Measurements from ENCODE around the gene CACNA2D3.

CACNA2D3 gene

DNA sequence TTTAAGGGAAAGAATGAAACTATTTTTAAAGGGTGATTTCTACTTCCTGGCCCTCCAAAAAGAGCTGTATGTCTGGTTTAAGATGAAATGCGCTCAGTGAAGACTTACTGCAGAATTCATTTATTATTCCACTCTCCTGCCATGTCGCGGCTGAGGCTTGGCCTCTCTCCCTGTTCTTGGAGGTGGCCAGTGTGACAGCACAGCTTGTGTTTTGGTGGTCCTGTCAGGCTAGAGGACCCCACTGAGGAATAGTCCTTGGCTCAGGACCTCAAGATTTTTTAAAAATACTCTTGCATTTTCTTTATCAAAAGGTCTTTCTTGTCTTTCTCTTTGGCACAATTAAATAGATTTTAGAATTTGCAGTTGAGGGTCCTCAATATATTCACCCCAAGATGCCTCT lies 421.1 kb downstream of the CACNA2D3 start:
- no peak for DNase-seq

DNA sequence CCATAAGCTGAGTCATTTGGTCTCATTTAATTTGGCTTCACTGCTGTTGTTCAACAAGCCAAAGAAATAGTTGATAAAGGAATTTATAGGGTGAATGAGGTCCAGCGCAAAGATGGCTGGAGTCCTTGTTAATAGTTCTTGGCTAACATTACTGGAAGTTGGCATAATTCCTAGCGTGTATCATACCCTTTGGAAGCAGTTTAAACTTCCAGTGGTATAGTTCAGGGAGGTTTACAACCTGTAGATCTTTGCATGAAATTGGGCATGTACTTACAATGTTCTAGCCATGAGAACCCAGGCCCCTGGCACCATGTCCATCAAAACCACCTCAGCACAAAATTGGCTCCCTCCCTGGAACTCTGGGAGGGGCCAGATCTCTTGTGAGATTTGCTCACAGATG lies 424.7 kb downstream of the CACNA2D3 start:
- no peak for DNase-seq

DNA sequence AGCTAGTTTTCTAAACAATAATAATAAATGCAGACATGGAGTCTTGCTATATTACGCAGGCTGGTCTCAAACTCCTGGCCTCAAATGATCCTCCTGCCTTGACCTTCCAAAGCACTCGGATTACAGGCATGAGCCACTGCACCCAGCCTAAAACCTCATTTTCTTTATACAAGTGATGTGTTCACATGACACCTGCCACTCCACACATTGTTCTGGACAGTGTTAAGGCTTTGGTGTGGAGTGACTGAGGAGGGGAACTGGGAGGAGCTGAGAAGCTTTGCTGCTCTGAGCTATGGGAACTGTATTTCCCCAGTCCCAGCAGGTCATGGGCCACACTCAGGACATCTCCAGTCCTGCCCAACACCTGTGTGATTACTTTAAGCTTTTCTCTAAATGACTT lies 425.5 kb downstream of the CACNA2D3 start:
- no peak for DNase-seq

DNA sequence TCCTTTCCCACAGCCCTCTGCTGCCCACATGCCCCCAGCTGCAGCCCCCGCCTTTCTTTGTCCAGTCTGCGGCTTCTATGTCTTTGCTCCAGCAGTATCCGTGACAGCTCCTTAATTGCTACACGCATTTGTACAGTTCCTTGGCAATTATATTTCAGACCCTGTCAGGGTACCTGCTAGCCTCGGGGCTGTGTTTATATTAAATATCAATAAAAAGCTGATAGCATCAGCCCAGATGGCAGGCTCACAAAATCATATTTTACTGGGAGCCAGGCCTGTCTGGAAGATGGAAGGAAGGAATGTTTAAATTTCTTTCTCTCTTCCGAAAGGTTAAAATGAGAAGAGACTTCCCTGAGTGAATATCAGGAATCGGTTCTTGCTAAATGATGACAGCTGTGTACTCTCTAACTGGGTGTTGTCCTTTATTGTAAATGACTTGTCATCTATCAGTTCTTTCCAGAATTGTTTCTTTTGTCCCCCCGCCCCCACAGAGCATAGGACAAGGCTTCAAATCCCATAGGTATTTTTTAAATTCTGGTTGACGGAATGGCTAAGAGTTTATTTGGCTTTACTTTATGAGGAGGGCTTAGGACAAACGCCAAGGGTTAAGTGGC lies 427.4 kb downstream of the CACNA2D3 start:
- DNase-seq, result no peak

DNA sequence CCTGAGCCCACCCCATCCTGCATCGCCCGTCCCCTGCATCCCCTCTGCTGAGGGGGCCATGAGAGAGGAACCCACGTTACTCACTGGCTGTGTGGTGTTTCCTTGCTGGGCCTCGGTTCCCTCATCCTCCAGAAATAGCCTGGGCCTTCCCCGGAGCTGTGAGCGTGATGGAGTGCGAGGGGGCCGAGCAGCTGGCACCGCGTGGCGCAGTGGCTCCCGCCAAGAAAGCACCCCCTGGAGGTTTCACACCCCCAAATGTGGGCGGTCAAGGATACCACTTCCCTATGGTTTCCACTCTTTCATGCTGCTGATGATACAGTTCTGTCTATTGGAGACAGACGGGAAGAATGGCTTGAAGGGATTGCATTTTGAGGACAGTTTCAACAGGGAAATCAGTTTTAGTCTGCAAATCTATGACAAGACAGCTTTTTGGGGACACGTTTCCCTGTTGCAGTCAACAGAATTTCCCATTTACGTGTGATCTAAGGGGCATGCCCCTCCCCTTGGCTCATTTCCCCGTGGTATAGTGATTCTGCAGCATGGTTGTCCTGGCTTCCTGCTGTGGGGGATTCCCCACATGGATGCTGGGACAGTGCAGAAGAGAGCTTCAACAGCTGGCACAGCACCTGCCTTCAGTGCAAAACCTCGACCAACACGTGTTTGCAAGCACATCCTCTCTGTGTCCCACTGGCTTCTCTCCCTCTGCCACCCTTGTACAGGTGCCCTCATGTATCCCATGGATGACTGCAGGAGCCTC lies 428.0 kb downstream of the CACNA2D3 start:
- no peak for DNase-seq

DNA sequence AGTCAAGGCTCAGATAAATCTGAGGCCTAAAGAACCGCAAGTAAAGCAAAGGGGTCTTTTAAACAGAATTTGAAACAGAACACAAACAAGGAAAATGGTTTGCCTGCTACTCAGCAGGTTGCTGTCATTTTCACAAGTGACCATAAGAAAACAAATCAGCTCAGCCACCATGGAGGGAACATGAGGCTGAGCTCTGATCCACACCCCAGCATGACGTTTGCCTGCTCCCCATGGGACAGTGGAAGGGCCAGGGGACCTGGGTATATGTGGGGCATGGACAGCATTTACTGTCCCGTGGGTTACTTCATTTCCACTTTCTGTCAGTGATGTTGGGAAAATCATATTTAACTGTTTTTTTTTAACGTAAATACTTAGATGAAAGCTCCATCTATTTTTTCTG lies 434.3 kb downstream of the CACNA2D3 start:
- DNase-seq, result no peak

DNA sequence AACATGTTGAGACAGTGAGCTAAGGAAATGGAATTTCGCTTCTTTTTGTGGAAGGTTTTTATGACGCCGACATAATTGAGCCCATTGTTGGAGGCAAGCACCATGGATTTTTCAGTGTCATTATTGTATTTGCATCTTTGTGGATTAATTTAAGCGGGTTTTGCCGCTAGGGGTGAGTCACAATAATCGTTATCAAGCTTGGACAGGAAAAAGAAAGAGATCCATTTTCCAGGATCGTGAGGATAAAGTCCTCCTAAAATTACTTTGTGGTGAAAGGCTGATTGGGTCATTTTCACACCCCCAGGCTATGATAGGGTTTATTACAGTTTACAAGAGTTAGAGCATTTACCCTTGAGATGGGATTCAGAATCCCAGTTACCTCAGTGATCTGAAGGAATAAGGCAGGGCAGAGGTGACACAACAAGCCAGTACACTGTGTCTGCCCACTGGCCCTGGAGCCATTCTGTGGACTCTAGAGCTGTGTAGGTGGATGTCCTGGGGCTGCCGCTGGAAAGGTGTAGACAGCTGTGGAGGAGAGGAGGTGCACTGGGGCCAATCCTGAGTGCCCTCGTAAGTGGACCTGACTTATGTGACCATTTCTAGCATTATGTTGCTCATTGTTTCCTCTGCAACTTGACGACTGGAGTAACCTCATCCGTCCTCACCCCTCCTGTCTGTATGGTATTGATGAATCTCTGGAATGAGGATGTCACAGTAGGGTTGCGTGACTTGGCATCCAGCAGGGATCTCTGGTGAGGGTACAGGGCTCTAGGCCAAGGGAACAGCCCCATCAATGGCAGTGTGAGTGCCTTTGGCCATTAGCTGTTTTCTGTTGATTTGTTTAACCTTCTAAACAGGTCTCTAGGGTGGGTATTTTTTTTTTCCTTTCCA lies 435.4 kb downstream of the CACNA2D3 start:
- DNase-seq, result no peak

DNA sequence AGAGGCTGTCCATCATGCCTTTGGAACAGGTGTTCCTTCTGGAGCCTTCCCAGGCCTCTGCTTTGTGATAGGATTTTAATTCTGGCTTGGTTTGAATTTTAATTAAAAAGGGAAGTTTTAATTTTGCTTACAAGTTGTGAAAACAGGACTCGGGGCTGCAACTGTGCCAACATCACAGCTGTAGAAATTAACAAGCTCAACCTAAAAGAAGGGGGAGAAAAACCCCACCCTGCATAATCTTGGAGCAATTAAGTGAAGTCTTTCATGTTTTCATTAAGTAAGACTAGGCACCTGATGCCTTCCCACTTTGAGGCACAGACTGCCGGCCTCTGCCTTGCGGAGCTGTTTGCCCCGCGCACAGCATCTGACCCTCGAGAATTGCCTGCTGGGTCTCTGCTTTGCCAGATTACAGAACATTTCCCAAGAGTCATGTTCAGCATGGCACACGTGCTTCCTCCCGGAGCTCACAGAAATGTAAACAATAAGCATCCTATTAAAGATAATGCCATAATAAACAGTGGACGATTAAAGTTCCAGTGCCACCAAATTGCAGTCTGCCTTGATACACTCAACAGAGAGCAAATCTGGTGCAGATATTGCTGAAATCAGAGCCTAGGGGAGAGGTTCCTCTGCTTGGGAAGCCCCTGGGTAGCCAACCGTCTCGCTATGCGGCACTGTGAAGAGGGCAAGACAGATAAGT lies 441.3 kb downstream of the CACNA2D3 start:
- no peak for DNase-seq

DNA sequence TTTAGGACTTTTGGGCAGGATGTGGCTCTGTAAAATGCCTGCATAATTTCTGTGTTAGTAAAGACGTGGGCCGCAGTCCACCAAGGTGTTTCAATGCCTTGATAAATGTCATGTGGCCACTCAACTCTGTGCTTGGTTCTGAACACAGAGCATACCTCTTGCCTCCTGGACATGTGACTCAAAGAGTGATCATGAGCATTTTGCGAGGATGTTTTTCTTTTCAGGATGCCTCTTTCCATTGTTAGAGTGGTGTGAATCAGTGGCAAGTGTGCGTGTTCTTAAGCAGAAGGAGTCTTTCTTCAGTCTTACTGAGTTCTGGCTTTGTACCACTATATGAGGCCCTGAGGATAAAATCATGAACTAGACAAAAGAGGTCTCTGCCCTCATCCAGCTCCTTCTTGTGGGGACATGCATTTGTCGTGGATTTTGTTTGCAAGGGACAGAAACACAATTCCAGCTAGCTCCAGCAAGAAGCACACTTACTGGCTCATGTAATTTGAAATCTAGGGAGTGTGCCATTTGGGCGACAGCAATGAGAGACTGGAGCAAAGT lies 442.1 kb downstream of the CACNA2D3 start:
- no peak for DNase-seq

DNA sequence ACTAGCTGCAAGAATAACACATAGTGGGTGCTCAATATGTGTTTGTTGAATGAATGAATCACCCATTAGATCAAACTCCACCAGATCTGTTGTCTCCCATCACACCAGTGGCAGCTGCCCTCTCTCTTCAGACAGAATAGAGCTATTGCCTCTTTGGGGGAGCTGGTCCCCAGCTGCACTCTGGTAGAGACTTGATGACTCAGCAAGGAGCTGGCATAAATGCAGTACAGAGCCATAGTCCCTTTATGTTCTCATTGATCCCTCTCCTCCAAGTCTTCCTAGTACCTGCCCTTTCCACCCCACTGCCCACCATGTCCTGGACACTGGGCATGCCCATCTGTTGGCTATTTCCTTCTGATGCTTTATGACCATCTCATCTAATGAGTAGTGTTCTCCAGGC lies 443.6 kb downstream of the CACNA2D3 start:
- DNase-seq, result no peak

DNA sequence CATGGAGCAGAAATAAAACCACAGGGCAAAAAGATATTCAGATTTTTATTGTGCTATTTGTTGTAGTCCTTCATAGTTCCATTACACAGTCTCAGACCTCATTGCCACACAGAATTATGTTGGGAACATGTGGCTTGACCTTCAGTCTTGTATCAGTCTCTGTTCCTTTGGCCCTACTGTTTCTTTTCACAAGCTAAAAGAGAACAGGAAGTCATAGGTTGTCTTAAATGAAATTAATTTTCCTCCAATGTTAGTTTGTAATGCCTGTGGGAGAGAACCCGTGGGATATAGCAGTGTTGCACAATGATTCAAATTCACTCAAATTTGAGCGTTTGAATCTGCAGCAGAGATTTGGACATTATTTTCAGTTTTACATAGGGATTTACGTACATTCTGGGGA lies 445.6 kb downstream of the CACNA2D3 start:
- no peak for DNase-seq

DNA sequence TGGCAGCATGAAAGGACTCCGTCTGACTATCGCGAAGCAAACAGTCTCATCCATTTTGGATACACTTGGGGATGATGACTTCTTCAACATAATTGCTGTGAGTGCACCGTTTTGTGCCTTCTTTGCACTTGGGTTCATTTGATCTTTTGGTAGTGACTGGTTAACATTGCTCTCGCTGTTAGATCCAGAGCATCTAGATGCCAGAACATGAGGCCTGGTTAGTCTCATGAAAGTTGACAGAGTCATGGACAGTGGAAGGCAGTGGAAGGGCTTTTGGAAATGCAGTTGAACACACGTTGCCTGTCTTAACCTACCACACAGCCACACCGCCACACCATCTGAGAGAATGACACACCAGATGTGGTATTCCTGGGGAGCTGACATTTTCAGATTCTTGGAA lies 447.7 kb downstream of the CACNA2D3 start:
- no peak for DNase-seq

DNA sequence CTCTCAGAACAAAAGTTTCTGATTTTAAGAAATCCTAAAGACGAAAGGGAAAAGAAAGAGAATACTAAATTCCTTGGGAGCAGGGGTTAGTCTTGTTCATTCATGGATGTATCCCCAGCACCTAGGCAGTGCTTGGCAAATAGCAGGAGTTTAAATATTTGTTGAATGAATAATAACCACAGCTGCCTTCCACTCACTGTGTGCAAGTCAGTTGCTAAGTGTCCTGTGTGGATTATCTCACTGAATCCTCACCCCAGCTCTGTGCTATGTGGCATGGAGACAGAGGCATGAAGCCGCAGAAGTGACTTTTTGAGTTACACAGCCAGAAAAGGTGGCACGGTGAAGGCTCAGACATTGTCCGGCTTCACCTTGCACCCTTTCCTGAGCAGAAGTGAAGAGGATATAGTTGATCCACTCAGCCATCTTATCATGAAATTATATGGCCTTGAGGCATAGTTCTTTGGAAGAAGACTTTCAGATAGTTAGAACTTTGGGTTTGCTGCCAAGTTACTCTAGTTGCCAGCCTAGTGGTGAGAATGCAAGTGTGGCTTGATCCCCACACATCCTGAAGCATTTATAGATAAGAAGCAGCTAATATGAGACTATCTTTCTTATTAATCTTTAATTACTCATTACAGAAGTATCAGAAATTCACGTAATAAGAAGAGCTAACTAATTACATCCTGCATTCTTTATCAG lies 450.0 kb downstream of the CACNA2D3 start:
- DNase-seq, result no peak

DNA sequence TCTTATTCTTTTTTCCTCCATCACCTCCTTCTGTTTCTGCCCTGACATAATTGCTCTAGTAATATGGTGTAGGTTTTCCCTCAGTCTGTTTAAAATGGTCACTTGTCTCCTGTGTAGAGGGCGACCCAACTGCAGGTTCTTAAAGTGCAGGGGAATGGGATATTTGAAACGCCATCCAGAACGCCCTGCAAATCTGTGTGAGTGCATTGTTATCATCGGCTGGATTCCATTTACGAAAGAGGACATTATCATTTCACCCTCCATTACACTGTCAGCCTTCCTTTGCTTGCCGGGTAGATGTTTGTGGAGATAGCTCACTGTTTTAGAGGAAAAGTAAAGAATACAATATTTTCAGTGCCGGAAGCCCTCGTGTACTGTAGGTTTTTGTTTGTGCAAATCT lies 451.5 kb downstream of the CACNA2D3 start:
- no peak for DNase-seq

DNA sequence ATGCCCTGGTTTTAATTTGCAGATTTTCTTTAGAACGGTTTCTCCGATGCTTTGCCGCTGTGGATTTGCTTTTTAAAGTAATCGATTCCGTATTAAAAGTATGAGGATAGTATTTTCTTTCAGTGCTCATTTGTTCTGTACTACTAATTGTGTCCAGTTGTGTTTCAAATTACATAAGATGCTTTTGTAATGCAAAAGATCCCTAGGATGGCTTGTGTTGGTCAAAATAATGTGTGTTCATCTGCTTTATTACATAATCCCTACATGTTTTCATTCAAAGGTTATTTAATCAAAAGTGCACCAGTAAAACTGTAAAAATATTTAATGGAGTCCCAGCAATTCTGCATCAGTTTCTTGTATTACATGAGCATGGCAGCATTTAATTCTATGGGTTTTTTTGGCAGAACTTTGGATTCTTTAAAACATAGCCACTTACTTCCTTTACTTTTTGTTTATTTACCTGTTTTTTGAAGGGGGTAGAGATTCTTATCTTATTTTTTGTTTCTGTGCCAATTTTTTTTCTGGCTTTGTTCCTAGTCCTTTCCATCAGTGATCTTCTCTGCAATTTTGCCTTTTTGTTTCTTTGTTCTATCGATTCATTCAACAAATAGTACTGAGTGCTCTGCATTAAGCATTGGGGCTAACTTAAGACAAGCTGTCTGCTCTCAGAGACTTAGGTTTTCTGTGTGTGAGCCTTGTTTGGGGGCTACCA lies 452.7 kb downstream of the CACNA2D3 start:
- DNase-seq, result no peak

DNA sequence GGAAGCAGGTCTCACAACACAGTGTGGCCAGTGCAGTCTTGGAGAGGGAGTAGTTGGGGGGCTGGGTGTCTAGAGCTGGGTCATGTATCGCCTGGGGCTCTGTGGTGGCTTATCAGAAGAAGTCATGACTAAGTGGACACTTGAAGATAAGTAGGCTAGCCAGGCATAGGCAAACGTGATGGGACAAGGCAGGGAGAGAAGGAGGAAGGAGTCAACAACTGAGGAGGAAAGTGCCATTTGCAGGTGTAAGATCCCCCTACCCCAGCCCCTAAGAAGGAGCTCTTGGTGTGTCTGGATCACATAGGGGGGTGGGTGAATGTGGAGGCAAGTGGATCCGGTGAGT lies 453.2 kb downstream of the CACNA2D3 start:
- DNase-seq, result no peak

DNA sequence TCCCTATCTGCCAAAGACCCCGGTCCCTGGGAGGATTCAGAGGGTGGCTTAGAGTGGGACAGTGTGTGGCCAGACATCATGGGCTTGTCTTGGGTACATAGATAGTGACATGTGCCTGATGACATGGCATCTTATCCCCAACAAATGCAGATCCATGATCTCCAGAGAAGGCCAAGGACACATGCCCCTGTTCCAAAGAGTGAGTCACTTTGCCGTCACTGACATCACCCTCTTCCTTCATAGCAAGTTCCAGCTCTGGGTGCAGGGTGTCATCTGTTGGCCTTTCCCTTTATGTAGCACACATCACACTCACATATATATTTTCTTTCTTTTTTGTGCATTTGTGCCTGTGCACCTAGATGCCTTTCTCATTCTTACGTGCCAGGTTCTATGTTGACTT lies 455.0 kb downstream of the CACNA2D3 start:
- DNase-seq, result no peak

DNA sequence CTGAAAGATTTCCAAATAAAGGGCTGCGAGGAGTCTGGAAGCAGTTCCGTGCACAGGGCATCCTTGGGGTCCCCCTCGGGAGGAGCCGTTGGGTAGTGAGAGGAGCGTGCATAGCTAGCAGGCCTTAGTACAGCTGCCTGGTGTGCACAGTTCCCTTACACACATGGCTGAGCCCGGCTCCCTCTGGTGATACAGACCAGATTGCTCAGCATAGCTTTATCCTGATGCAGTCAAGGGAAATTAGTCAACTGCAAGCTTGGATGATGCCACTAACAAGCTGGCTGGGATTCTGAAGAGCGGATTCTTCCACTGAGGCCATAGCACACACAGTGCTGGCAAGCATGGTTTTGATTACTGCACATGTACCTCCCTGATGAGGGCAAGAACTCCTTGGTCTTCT lies 456.1 kb downstream of the CACNA2D3 start:
- no peak for DNase-seq

DNA sequence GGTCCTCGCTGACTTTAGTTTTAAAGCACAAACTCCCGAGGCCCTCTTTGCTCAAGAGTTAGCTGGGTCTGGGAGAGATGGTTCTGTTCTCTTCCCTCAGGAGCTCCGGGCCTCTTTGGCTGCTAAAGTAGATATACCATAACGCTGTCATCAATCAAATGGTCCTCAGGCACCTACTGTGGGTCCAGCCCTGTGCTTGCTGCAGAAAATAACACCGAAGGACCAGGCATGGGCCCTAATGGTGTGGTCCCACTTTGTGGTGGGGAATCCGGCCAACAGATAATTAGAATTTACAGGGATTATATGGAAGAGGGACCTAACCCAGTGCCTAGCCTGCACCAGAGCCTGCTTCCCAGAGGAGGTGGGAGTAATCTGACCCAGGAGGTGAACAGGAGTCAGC lies 458.1 kb downstream of the CACNA2D3 start:
- no peak for DNase-seq

DNA sequence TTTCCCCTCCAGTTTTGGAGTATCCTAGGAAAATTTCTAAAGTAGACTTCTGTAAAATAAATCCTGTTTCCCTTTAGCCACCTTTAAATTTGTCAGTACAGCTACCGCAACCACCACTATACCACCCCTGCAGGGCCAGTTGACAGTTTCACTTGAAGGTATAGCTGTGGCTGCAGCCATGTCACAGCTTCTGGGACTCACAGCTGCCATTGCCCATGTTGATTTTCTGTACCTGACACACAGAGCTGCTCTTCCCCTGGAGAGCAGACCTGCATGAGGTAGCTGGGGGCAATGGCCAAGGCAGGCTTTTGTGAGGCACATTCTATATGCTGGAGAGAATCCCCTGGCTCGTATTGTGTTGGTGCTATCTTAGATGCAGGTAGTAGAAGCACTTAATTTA lies 460.1 kb downstream of the CACNA2D3 start:
- no peak for DNase-seq

DNA sequence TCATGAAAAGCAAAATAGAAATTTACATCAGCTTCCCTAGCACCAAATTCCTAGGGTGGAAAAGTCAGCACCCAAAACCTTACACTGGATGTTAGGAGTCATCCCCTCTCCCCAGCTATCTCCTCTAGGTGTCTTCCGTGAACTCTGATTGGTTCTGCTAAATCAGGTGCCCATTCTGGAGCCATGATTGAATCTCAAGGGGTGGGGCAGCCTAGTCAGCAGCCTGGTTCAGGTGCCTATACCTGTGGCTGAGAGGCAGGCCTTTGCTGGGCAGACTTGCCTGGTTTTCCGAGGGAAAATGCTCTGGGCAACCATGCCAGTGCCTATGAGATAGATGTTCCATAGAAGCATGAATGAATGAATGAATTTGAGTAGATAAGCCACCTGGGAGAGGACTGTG lies 468.8 kb downstream of the CACNA2D3 start:
- DNase-seq, result no peak

DNA sequence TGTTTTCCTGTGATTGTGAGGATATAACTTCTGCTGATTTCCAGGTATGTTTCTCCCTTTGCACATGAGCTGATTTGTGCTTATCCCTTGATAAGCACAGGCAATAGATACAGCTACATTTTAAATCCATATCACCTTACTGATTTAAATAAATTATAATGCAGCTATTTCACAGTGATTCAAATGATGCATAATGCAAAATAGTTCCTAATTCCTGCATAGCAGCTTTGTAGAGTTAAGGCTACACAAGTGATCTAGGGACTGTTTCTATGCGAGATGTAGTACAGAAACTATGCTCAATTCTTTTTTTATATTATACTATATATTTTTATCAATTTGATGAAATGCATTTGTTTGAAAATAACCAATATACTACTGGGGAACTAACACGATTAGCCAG lies 471.3 kb downstream of the CACNA2D3 start:
- no peak for DNase-seq
